DMS153 treated with DMSO at 0.1 percent for 48 hours (cell line): ENCODE data around the gene KLRC3.
"Not testable (repeated sequence)": the region's sequence is repeated elsewhere in the genome, so short reads cannot be mapped to it uniquely, and the experiment has no call there.

Experiments used
- DNase-seq: peaks from one replicate; lab custom pipeline; 2025; ENCODE audit not compliant: unreplicated experiment; lab: John Stamatoyannopoulos, UW

Gene KLRC3

GRCh38 chr12:10371893-10372535 lies 48.4 kb downstream of the KLRC3 start:
- not testable (repeated sequence) for DNase-seq

- no peak for DNase-seq
These were observed 50.6 kb downstream of the KLRC3 start for GRCh38 chr12:10369557-10370415.

GRCh38 chr12:10368206-10369171 lies 51.9 kb downstream of the KLRC3 start:
- no peak for DNase-seq

- DNase-seq: not testable (repeated sequence)
These were observed 52.7 kb downstream of the KLRC3 start for GRCh38 chr12:10367714-10368113.

GRCh38 chr12:10366875-10367274 lies 53.5 kb downstream of the KLRC3 start:
- DNase-seq: no peak

GRCh38 chr12:10365696-10366405 lies 54.5 kb downstream of the KLRC3 start:
- DNase-seq: peak; percentile 74

GRCh38 chr12:10364815-10365622 lies 55.4 kb downstream of the KLRC3 start:
- DNase-seq: peak; percentile 91

GRCh38 chr12:10363914-10364814 lies 56.2 kb downstream of the KLRC3 start:
- peak; percentile 82 for DNase-seq

- no peak for DNase-seq
These were observed 56.8 kb downstream of the KLRC3 start for GRCh38 chr12:10363658-10363913.

GRCh38 chr12:10362828-10363657 lies 57.4 kb downstream of the KLRC3 start:
- DNase-seq: peak; percentile 62

- DNase-seq: peak; percentile 32
These were observed 58.1 kb downstream of the KLRC3 start for GRCh38 chr12:10362325-10362724.
